NCI-H1694 treated with DMSO at 0.1 percent for 48 hours (cell line): ENCODE data around the gene GRK3.
A peak's percentile ranks its signal among the peaks of the same experiment; 100 is the strongest.
"Not testable (repeated sequence)": the region's sequence is repeated elsewhere in the genome, so short reads cannot be mapped to it uniquely, and the experiment has no call there.

Source experiments
- DNase-seq: peaks from one replicate; lab custom pipeline; 2025; lab: John Stamatoyannopoulos, UW

Gene GRK3

GRCh38 chr22:25698978-25699377 is 134.5 kb downstream of the GRK3 start:
- DNase-seq = no peak

- peak; percentile 32 for DNase-seq
These were observed 136.7 kb downstream of the GRK3 start for GRCh38 chr22:25701056-25701780.

GRCh38 chr22:25702040-25702439 is 137.6 kb downstream of the GRK3 start:
- peak; percentile 64 for DNase-seq

- DNase-seq = no peak
These were observed 138.2 kb downstream of the GRK3 start for GRCh38 chr22:25702571-25703167.

GRCh38 chr22:25704701-25705100 is 140.2 kb downstream of the GRK3 start:
- DNase-seq = no peak

- no peak for DNase-seq
These were observed 141.7 kb downstream of the GRK3 start for GRCh38 chr22:25706197-25706596.

GRCh38 chr22:25708430-25708829 is 144.0 kb downstream of the GRK3 start:
- not testable (repeated sequence) for DNase-seq

- DNase-seq = no peak
These were observed 145.3 kb downstream of the GRK3 start for GRCh38 chr22:25709758-25710157.

GRCh38 chr22:25710501-25710900 is 146.0 kb downstream of the GRK3 start:
- DNase-seq = no peak

GRCh38 chr22:25711491-25711890 is 147.0 kb downstream of the GRK3 start:
- no peak for DNase-seq

- DNase-seq = no peak
These were observed 148.4 kb downstream of the GRK3 start for GRCh38 chr22:25712661-25713400.

- no peak for DNase-seq
These were observed 149.6 kb downstream of the GRK3 start for GRCh38 chr22:25714070-25714469.

- no peak for DNase-seq
These were observed 150.3 kb downstream of the GRK3 start for GRCh38 chr22:25714739-25715138.

- DNase-seq = no peak
These were observed 152.2 kb downstream of the GRK3 start for GRCh38 chr22:25716637-25717036.

GRCh38 chr22:25718135-25718840 is 153.8 kb downstream of the GRK3 start:
- no peak for DNase-seq

GRCh38 chr22:25722223-25722622 is 157.7 kb downstream of the GRK3 start:
- no peak for DNase-seq

- DNase-seq = no peak
These were observed 158.2 kb downstream of the GRK3 start for GRCh38 chr22:25722626-25723025.

GRCh38 chr22:25726241-25726640 is 161.8 kb downstream of the GRK3 start:
- DNase-seq = no peak

GRCh38 chr22:25728071-25728470 is 163.6 kb downstream of the GRK3 start:
- no peak for DNase-seq

GRCh38 chr22:25729016-25729995 is 164.8 kb downstream of the GRK3 start:
- DNase-seq = no peak

- no peak for DNase-seq
These were observed 171.2 kb downstream of the GRK3 start for GRCh38 chr22:25735650-25736049.
